Smooth muscle cell (in vitro differentiated cells): ENCODE data around the gene DDX39A. TPM values are rescaled to one million over a fixed set of nuclear protein-coding genes. Genes with fewer than 3 reads are reported as not detected.

ENCODE experiments used
- DNase-seq: peaks from one replicate; lab custom pipeline; 2025; ENCODE audit not compliant: unreplicated experiment; lab: John Stamatoyannopoulos, UW
- H2AFZ ChIP-seq: fragments of 200-600 bp; sonication (generic); 2 replicates; pipeline ENCODE4 v1.6.0; 2016; ENCODE audit warnings: antibody characterized with exemption, low read depth, mild to moderate bottlenecking
- H3F3A ChIP-seq: fragments of 200-600 bp; sonication (generic); 2 replicates; pipeline ENCODE4 v1.6.0; 2017; ENCODE audit warnings: antibody characterized with exemption, low read depth
- H3K27ac ChIP-seq: fragments of 200-600 bp; sonication (generic); 2 replicates; pipeline ENCODE4 v1.5.1; 2016; ENCODE audit warnings: low read depth, mild to moderate bottlenecking
- H3K27me3 ChIP-seq: fragments of 200-600 bp; sonication (generic); 2 replicates; pipeline ENCODE4 v1.6.1; 2016; ENCODE audit warnings: low read depth, mild to moderate bottlenecking
- H3K36me3 ChIP-seq: fragments of 200-600 bp; sonication (generic); 2 replicates; pipeline ENCODE4 v1.5.1; 2016; ENCODE audit warnings: low read depth
- H3K4me1 ChIP-seq: fragments of 200-600 bp; sonication (generic); 2 replicates; pipeline ENCODE4 v1.5.1; 2016; ENCODE audit warnings: low read depth
- H3K4me2 ChIP-seq: fragments of 200-600 bp; sonication (generic); 2 replicates; pipeline ENCODE4 v1.6.0; 2016; ENCODE audit warnings: mild to moderate bottlenecking
- H3K4me3 ChIP-seq: fragments of 200-600 bp; sonication (generic); 2 replicates; pipeline ENCODE4 v1.5.1; 2016; ENCODE audit warnings: mild to moderate bottlenecking
- H3K79me2 ChIP-seq: fragments of 200-600 bp; sonication (generic); 2 replicates; pipeline ENCODE4 v1.6.0; 2016; ENCODE audit warnings: low read depth, mild to moderate bottlenecking
- H3K9ac ChIP-seq: fragments of 200-600 bp; sonication (generic); 2 replicates; pipeline ENCODE4 v1.6.0; 2016; ENCODE audit warnings: low read depth
- H3K9me3 ChIP-seq: fragments of 200-600 bp; sonication (generic); replicated peaks from 2 replicates; pipeline ENCODE4 v1.5.1; 2016; ENCODE audit warnings: low read depth
- H4K20me1 ChIP-seq: fragments of 200-600 bp; sonication (generic); 2 replicates; pipeline ENCODE4 v1.6.0; 2016; ENCODE audit warnings: low read depth
- WGBS: methylation state at CpG from one replicate; pipeline ENCODE4 v1.1.7; 2016; ENCODE audit warnings: low lambda C conversion rate; 5-methylcytosine and 5-hydroxymethylcytosine counted together
- polyA plus RNA-seq: library from polyadenylated mRNA; unstranded; fragments of >200 nt; fragmentation: Nextera tagmentation; extraction: Ambion mirVana; gene quantifications from 2 replicates; pipeline ENCODE4 v1.2.1, GENCODE V29; 2016
- total RNA-seq: library from RNA; depleted of rRNA; stranded (reverse); fragments of >200 nt; gene quantifications from 2 replicates; pipeline ENCODE4 v1.2.3, GENCODE V29; 2014
- TF ChIP-seq, protein P1 (sequence below): fragments of 200-600 bp; sonication (generic); IDR thresholded peaks from 2 replicates; pipeline ENCODE4 v1.5.1; 2017; ENCODE audit warnings: borderline replicate concordance, mild to moderate bottlenecking, antibody characterized with exemption; ENCODE audit not compliant: insufficient read depth, poor library complexity, severe bottlenecking

The DDX39A gene
- total and polyA plus RNA-seq, 2 experiments from 2014 or later: 23.1 to 38.0 TPM

DNA sequence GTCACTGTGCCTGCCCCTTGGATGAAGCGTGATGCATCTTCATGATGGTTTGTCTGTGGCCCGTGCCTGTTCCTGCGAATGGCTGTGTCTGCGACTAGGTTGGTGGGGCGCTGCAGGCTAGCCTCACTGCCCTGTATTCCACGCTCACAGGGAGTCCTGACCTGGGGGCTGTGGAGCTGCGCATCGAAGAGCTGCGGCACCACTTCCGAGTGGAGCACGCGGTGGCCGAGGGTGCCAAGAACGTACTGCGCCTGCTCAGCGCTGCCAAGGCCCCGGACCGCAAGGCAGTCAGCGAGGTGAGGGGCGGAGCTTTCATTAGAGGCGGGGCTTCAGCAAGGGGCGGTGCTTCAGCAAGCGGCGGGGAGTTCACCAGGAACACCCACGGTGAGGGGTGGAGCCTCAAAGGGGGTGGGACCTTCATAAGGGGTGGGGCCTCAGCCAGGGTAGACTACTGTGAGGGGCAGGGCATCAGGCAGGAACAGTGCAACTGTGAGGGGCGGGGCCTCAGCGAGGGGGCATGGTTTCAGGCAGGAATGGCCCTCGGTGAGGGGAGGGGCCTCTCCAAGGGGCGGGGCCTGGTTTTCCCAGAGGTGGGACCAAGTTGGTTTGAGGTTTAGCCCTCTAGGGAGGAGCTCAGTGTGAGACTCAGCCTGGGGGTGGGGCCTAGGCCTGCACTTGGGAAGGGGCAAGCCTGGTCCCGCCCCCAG lies 31.2 kb upstream of the DDX39A start:
- 97% methylated on average over 17 of the region's 30 CpGs for WGBS
- Histone ChIP-seq H3K9ac (no peak overlapping the region), H3K9me3 (no peaks in the 10 kb centered on the region), H3K36me3 (no peaks in the 10 kb centered on the region), H3K4me1 (no peaks in the 10 kb centered on the region), H3K27me3 (no peaks in the 10 kb centered on the region), H3K27ac (no peak overlapping the region), H3K4me2 (no peak overlapping the region), H2AFZ (no peak overlapping the region), H4K20me1 (no peaks in the 10 kb centered on the region), H3F3A (no peaks in the 10 kb centered on the region), H3K79me2 (no peaks in the 10 kb centered on the region), H3K4me3 (no peak overlapping the region)
- TF ChIP-seq, protein P1, sequence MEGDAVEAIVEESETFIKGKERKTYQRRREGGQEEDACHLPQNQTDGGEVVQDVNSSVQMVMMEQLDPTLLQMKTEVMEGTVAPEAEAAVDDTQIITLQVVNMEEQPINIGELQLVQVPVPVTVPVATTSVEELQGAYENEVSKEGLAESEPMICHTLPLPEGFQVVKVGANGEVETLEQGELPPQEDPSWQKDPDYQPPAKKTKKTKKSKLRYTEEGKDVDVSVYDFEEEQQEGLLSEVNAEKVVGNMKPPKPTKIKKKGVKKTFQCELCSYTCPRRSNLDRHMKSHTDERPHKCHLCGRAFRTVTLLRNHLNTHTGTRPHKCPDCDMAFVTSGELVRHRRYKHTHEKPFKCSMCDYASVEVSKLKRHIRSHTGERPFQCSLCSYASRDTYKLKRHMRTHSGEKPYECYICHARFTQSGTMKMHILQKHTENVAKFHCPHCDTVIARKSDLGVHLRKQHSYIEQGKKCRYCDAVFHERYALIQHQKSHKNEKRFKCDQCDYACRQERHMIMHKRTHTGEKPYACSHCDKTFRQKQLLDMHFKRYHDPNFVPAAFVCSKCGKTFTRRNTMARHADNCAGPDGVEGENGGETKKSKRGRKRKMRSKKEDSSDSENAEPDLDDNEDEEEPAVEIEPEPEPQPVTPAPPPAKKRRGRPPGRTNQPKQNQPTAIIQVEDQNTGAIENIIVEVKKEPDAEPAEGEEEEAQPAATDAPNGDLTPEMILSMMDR: no peak
- DNase-seq: no peak

DNA sequence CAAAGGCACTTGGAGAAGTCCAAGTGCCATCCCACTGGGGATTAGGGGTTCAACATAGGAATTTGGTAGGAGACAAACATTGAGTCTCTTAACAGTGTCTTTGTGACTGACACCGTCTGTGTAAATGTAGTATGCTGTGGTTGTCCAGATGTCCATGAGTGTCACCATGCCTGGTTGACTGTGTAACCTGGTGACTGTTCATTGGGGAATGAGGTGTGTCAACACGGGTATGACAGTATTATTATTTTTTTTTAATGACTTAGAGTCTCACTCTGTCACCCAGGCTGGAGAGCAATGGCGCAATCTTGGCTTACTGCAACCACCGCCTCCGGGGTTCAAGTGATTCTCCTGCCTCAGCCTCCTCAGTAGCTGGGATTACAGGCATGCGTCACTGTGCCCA lies 30.2 kb upstream of the DDX39A start:
- Histone ChIP-seq H3K9ac (no peak overlapping the region), H3K36me3 (no peaks in the 10 kb centered on the region), H3K4me2 (no peak overlapping the region), H2AFZ (no peak overlapping the region), H3K9me3 (no peaks in the 10 kb centered on the region), H4K20me1 (no peaks in the 10 kb centered on the region), H3K4me3 (no peak overlapping the region), H3K27ac (no peak overlapping the region), H3K79me2 (no peaks in the 10 kb centered on the region), H3F3A (no peaks in the 10 kb centered on the region), H3K4me1 (no peaks in the 10 kb centered on the region), H3K27me3 (no peaks in the 10 kb centered on the region)
- no peak for DNase-seq
- WGBS: 82% methylated on average over 6 of the region's 6 CpGs
- TF ChIP-seq, protein P1: no peak

DNA sequence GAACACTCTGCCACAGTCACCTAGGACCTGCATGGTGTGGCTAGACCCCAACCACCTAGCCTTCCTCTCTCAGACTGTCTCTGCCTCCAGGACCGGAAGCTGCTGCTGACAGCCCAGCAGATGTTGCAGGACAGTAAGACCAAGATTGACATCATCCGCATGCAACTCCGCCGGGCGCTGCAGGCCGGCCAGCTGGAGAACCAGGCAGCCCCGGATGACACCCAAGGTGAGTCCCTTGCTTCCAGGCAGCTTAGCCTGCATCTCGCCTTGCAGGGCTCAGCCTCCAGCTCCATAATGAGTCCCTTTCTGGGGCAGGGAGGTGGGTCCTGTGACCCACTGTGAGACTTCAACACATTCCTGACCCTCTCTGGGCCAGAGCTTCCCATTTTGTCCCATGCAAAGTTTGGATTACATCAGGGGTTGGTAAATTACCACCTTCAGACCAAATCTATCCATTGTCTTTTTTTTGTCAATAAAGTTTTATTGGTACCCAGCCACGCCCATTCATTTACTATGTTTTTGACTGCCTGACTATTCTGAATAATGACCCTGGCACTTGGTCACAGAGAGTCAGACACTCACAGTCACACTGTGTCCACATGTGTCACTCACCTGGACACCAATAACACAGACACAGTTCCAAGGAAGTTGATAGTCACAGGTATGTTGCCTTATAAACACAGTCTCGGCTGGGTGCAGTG lies 27.3 kb upstream of the DDX39A start:
- 92% methylated on average over 10 of the region's 10 CpGs for WGBS
- H2AFZ ChIP-seq: no peak overlapping the region
- H3K36me3 ChIP-seq: no peaks in the 10 kb centered on the region
- no peaks in the 10 kb centered on the region for H3K27me3 ChIP-seq
- no peaks in the 10 kb centered on the region for H3K9me3 ChIP-seq
- no peak for DNase-seq
- no peak overlapping the region for H3K4me3 ChIP-seq
- no peak overlapping the region for H3K4me2 ChIP-seq
- no peaks in the 10 kb centered on the region for H4K20me1 ChIP-seq
- no peaks in the 10 kb centered on the region for H3K79me2 ChIP-seq
- TF ChIP-seq, protein P1: no peak
- H3K9ac ChIP-seq: no peak overlapping the region
- H3K27ac ChIP-seq: no peak overlapping the region
- no peaks in the 10 kb centered on the region for H3F3A ChIP-seq
- H3K4me1 ChIP-seq: no peaks in the 10 kb centered on the region
